GM23338 (cell line): ENCODE measurements around the gene DLG4. TPM values are rescaled to one million over a fixed set of nuclear protein-coding genes. Genes with fewer than 3 reads are reported as not detected.

Experiments used
- ATAC-seq: fragments of 200-7000 bp; cut with Tn5 transposase; 3 replicates; pipeline ENCODE4 v1.9.1; 2020
- DNase-seq: peaks from one replicate; pipeline ENCODE4 v3.0.0-alpha.2; 2015; ENCODE audit warnings: low spot score
- H2AFZ ChIP-seq: fragments of 200-600 bp; sonication (generic); 2 replicates; pipeline ENCODE4 v1.8.0; 2016; ENCODE audit warnings: antibody characterized with exemption, mild to moderate bottlenecking, moderate library complexity
- H3F3A ChIP-seq: fragments of 200-600 bp; sonication (generic); replicated peaks from 2 replicates; pipeline ENCODE4 v1.8.0; 2017; ENCODE audit warnings: antibody characterized with exemption, mixed run types, low read depth
- H3K27ac ChIP-seq: fragments of 200-600 bp; sonication (generic); 2 replicates; pipeline ENCODE4 v1.6.1; 2016; ENCODE audit warnings: low read depth
- H3K27me3 ChIP-seq: fragments of 200-600 bp; sonication (generic); 2 replicates; pipeline ENCODE4 v1.8.0; 2016; ENCODE audit warnings: mild to moderate bottlenecking, mixed run types, moderate library complexity; ENCODE audit not compliant: insufficient read depth
- H3K36me3 ChIP-seq: fragments of 200-600 bp; sonication (generic); 2 replicates; pipeline ENCODE4 v1.8.0; 2016; ENCODE audit warnings: mild to moderate bottlenecking; ENCODE audit not compliant: insufficient read depth
- H3K4me1 ChIP-seq: fragments of 200-600 bp; sonication (generic); 2 replicates; pipeline ENCODE4 v1.8.0; 2016; ENCODE audit warnings: mild to moderate bottlenecking, moderate library complexity; ENCODE audit not compliant: insufficient read depth
- H3K4me2 ChIP-seq: fragments of 200-600 bp; sonication (generic); 2 replicates; pipeline ENCODE4 v1.7.1; 2017; ENCODE audit warnings: mixed run types
- H3K4me3 ChIP-seq: fragments of 200-600 bp; sonication (generic); 2 replicates; pipeline ENCODE4 v1.6.1; 2016; ENCODE audit warnings: mixed run types
- H3K79me2 ChIP-seq: fragments of 200-600 bp; sonication (generic); replicated peaks from 2 replicates; pipeline ENCODE4 v1.8.0; 2017; ENCODE audit warnings: mild to moderate bottlenecking; ENCODE audit not compliant: insufficient read depth
- H3K9me2 ChIP-seq: fragments of 200-600 bp; sonication (generic); 2 replicates; pipeline ENCODE4 v1.8.0; 2017; ENCODE audit not compliant: insufficient read depth
- H4K20me1 ChIP-seq: fragments of 200-600 bp; sonication (generic); replicated peaks from 2 replicates; pipeline ENCODE4 v1.8.0; 2017; ENCODE audit warnings: mild to moderate bottlenecking; ENCODE audit not compliant: insufficient read depth
- H3K27ac Mint-ChIP-seq: 2 replicates; pipeline ENCODE4 v1.8.0; 2020; ENCODE audit warnings: inconsistent platforms, mild to moderate bottlenecking, moderate library complexity, mixed read lengths
- H3K27me3 Mint-ChIP-seq: 3 replicates; pipeline ENCODE4 v1.8.0; 2022; ENCODE audit warnings: low read depth, mild to moderate bottlenecking, moderate library complexity, mixed read lengths, inconsistent platforms; ENCODE audit not compliant: insufficient read depth, poor library complexity
- H3K36me3 Mint-ChIP-seq: 3 replicates; pipeline ENCODE4 v1.8.0; 2021; ENCODE audit warnings: low read depth, mild to moderate bottlenecking, inconsistent platforms, moderate library complexity, mixed read lengths
- H3K4me1 Mint-ChIP-seq: 3 replicates; pipeline ENCODE4 v1.8.0; 2020; ENCODE audit warnings: mild to moderate bottlenecking, inconsistent platforms, mixed read lengths
- H3K4me3 Mint-ChIP-seq: 3 replicates; pipeline ENCODE4 v1.8.0; 2021; ENCODE audit warnings: moderate library complexity, mild to moderate bottlenecking, inconsistent platforms, mixed read lengths
- H3K9me3 Mint-ChIP-seq: 3 replicates; pipeline ENCODE4 v1.8.0; 2020; ENCODE audit warnings: moderate library complexity, mild to moderate bottlenecking, inconsistent platforms, mixed read lengths
- POLR2AphosphoS5 ChIP-seq: IDR thresholded peaks from 2 replicates; pipeline ENCODE4 v1.6.1; 2016; ENCODE audit warnings: antibody characterized with exemption, low read depth
- STAT1 ChIP-seq: IDR thresholded peaks from one replicate; pipeline ENCODE4 v1.6.1; 2016; ENCODE audit warnings: antibody characterized with exemption; ENCODE audit not compliant: unreplicated experiment
- ZNF114 ChIP-seq: fragments of 250-450 bp; sonication (Bioruptor Pico); IDR thresholded peaks from 2 replicates; pipeline ENCODE4 v1.5.0; 2020; ENCODE audit warnings: mild to moderate bottlenecking, moderate library complexity
- ZNF331 ChIP-seq: fragments of 250-450 bp; sonication (Bioruptor Pico); IDR thresholded peaks from 2 replicates; pipeline ENCODE4 v1.5.0; 2020; ENCODE audit warnings: low read depth, mild to moderate bottlenecking, moderate library complexity
- polyA plus RNA-seq: library from polyadenylated mRNA; unstranded; fragments of >200 nt; fragmentation: Nextera tagmentation; extraction: Ambion mirVana; gene quantifications from 2 replicates; pipeline ENCODE4 v1.2.1, GENCODE V29; 2016
- total RNA-seq: library from RNA; depleted of rRNA; stranded (reverse); fragments of >200 nt; shearing (Covaris generic); gene quantifications from 2 replicates; pipeline ENCODE4 v1.2.3, GENCODE V29; 2014
- TF ChIP-seq, protein P1 (sequence below), 2 experiments: fragments of 200-600 bp in 1 of 2; sonication (generic) in 1 of 2; conservative IDR thresholded peaks; 2 replicates each; pipeline versions ENCODE4 v1.5.1 to v1.6.1; 2016 to 2017; ENCODE audit warnings: antibody characterized with exemption in 2 of 2, low read depth in 2 of 2, mild to moderate bottlenecking in 2 of 2, moderate library complexity in 1 of 2
- TF ChIP-seq, protein P2 (sequence below): IDR thresholded peaks from 2 replicates; pipeline ENCODE4 v1.6.1; 2016; ENCODE audit warnings: antibody characterized with exemption

DLG4 gene
- total and polyA plus RNA-seq, 2 experiments from 2014 or later = 11.1 to 31.0 TPM

DNA sequence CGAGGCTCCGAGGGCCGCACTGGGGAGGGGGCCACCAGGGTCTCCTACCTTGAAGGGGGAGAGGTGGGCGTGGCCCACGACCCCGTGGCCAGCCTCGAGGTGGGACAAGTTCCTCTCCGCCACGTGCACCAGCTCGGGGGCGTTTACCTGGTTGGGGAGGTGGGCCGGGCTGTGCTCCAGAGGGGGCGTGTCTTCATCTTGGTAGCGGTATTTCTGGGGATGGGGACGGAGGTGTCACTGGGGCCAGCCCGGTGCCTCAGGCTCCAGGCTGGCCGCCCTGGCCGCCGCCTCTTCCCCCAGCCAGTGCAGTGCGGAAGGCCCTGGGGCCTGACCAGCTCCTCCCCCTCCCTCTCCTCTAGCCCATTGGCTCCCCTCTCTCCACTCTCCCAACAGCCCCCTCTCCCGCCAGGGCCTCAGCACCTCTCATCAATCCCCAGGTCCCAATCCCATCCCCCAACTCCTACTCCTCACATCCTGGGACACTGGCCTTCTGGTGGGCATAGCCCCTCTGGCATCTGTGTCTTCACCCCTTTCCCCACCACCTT, 11.5 kb downstream of the DLG4 start:
- Mint-ChIP-seq H3K27ac (peak overlapping the region; percentile 57), H3K36me3 (peaks cover 13% of the 10 kb centered on the region), H3K27me3 (peaks cover 14% of the 10 kb centered on the region), H3K4me1 (peaks cover 65% of the 10 kb centered on the region), H3K9me3 (no peaks in the 10 kb centered on the region; the same call in 2 of the 3 replicates), H3K4me3 (peak overlapping the region; percentile 69)
- peaks cover 10% of the 10 kb centered on the region for H4K20me1 ChIP-seq
- H3K36me3 ChIP-seq = peaks cover 1% of the 10 kb centered on the region; the same call in 1 of the 2 replicates
- peak overlapping the region; percentile 80 for H3K4me2 ChIP-seq
- DNase-seq (peak; percentile 87), ATAC-seq (peak; percentile 62)
- H3K79me2 ChIP-seq = peaks cover 54% of the 10 kb centered on the region
- no peaks in the 10 kb centered on the region for H3K27me3 ChIP-seq
- H3K9me2 ChIP-seq = no peaks in the 10 kb centered on the region
- peaks cover 46% of the 10 kb centered on the region for H3K4me1 ChIP-seq
- TF ChIP-seq, protein P1, sequence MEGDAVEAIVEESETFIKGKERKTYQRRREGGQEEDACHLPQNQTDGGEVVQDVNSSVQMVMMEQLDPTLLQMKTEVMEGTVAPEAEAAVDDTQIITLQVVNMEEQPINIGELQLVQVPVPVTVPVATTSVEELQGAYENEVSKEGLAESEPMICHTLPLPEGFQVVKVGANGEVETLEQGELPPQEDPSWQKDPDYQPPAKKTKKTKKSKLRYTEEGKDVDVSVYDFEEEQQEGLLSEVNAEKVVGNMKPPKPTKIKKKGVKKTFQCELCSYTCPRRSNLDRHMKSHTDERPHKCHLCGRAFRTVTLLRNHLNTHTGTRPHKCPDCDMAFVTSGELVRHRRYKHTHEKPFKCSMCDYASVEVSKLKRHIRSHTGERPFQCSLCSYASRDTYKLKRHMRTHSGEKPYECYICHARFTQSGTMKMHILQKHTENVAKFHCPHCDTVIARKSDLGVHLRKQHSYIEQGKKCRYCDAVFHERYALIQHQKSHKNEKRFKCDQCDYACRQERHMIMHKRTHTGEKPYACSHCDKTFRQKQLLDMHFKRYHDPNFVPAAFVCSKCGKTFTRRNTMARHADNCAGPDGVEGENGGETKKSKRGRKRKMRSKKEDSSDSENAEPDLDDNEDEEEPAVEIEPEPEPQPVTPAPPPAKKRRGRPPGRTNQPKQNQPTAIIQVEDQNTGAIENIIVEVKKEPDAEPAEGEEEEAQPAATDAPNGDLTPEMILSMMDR (conservative IDR thresholded peaks at IDR 0.05; ENCODE audit: low read depth in 2 of 2) = 0 out of 4 replicates have a peak, but pooled peaks of 1 of the 2 experiments have one; percentile 0
- TF ChIP-seq, protein P2, sequence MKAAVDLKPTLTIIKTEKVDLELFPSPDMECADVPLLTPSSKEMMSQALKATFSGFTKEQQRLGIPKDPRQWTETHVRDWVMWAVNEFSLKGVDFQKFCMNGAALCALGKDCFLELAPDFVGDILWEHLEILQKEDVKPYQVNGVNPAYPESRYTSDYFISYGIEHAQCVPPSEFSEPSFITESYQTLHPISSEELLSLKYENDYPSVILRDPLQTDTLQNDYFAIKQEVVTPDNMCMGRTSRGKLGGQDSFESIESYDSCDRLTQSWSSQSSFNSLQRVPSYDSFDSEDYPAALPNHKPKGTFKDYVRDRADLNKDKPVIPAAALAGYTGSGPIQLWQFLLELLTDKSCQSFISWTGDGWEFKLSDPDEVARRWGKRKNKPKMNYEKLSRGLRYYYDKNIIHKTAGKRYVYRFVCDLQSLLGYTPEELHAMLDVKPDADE = no peak
- H3K4me3 ChIP-seq = peak overlapping the region; percentile 67
- H2AFZ ChIP-seq = no peak overlapping the region
- H3F3A ChIP-seq = peaks cover 22% of the 10 kb centered on the region
- peak overlapping the region; percentile 90; the same call in 1 of the 2 replicates for H3K27ac ChIP-seq

DNA sequence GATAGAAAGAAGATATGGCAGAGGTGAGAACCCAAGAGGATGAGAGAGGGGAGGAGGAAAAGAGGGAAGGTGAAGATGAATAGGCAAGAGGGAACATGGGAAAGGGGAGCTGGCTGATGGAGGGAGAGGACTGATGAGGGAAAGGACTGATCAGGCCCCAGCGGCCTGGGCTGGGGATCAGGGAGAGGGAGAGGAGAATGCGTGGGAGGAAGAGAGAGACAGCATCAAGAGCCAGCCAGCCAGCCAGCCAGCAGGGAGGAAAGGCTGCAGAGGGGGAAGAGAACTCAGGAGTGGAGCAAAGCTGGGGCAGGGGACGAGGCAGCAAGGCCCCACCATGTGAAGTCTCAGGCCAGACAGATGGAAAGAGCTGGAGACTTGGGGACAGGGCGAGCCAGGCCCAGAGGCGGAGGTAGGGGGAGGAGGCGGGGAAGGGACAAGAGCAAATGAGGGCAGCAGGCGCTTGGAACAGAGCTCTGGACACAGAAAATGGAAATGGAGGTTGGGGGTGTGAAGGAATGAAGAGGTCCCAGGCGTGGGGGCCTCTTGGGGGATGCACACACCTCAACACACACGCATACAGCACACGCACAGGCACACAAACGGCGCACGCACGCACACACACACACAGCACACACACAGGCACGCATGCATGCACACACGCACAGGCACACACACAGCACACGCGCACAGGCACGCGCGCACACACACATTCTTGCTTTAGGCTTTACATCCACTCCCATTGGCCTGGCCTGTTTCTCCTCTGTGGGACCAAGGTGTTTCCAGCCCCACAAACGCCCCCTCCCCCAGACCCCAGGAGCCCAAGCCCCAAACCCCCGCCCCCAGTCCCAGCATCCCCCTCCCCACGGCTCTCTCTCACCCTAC, 12.3 kb downstream of the DLG4 start:
- peak overlapping the region; percentile 67 for H3K4me3 ChIP-seq
- ATAC-seq (no peak), DNase-seq (no peak)
- no peak overlapping the region for H3K27ac ChIP-seq
- H3K27me3 Mint-ChIP-seq = peaks cover 17% of the 10 kb centered on the region
- H3K9me2 ChIP-seq = no peaks in the 10 kb centered on the region
- peak overlapping the region; percentile 80 for H3K4me2 ChIP-seq
- H3K27me3 ChIP-seq = no peaks in the 10 kb centered on the region
- peaks cover 20% of the 10 kb centered on the region for H3K36me3 Mint-ChIP-seq
- H3K27ac Mint-ChIP-seq = peak overlapping the region; percentile 83; the same call in 1 of the 2 replicates
- H3K79me2 ChIP-seq = peaks cover 47% of the 10 kb centered on the region
- peaks cover 63% of the 10 kb centered on the region for H3K4me1 Mint-ChIP-seq
- H3K4me1 ChIP-seq = peaks cover 43% of the 10 kb centered on the region
- H2AFZ ChIP-seq = no peak overlapping the region
- peaks cover 25% of the 10 kb centered on the region for H3F3A ChIP-seq
- H3K4me3 Mint-ChIP-seq = peak overlapping the region; percentile 69
- H3K9me3 Mint-ChIP-seq = no peaks in the 10 kb centered on the region; the same call in 2 of the 3 replicates
- peaks cover 10% of the 10 kb centered on the region for H4K20me1 ChIP-seq
- H3K36me3 ChIP-seq = peaks cover 9% of the 10 kb centered on the region
- TF ChIP-seq, protein P2 = no peak
- TF ChIP-seq, protein P1 (conservative IDR thresholded peaks at IDR 0.05; ENCODE audit: low read depth in 2 of 2) = no peak
- no peak for TF ChIP-seq POLR2AphosphoS5
- no peak for TF ChIP-seq ZNF114
- TF ChIP-seq ZNF331 (CRISPR knock-in tag) = no peak
- TF ChIP-seq STAT1 = no peak
